ENCODE measurements around the gene APMAP. TPM values are rescaled to one million over a fixed set of nuclear protein-coding genes. Genes with fewer than 3 reads are reported as not detected.
A peak's percentile ranks its signal among the peaks of the same experiment; 100 is the strongest.

APMAP gene
- total RNA-seq, 1 donor from 2014 or later: 81.3 TPM

- H3K4me1 Mint-ChIP-seq (ENCODE audit: low read depth): no peaks in the 10 kb centered on the region
- no peak for TF ChIP-seq CTCF (IDR thresholded peaks at IDR 0.05; ENCODE audit: unreplicated experiment)
- H3K27ac Mint-ChIP-seq: no peak overlapping the region
- no peaks in the 10 kb centered on the region for H3K27me3 Mint-ChIP-seq
- DNase-seq (ENCODE audit: low spot score, unreplicated experiment): no peak
- H3K4me3 Mint-ChIP-seq (ENCODE audit: low read depth): no peak overlapping the region
- no peaks in the 10 kb centered on the region for H3K9me3 Mint-ChIP-seq (ENCODE audit: low read depth)
- H3K36me3 Mint-ChIP-seq (ENCODE audit: insufficient read depth): no peaks in the 10 kb centered on the region
These were observed 38.4 kb downstream of the APMAP start for GRCh38 chr20:24954151-24954550.

GRCh38 chr20:24953621-24954133 lies 38.9 kb downstream of the APMAP start:
- Mint-ChIP-seq H3K27me3 (no peaks in the 10 kb centered on the region), H3K4me3 (ENCODE audit: low read depth) (no peak overlapping the region), H3K36me3 (ENCODE audit: insufficient read depth) (no peaks in the 10 kb centered on the region), H3K4me1 (ENCODE audit: low read depth) (no peaks in the 10 kb centered on the region), H3K9me3 (ENCODE audit: low read depth) (no peaks in the 10 kb centered on the region), H3K27ac (no peak overlapping the region)
- no peak for DNase-seq (ENCODE audit: low spot score, unreplicated experiment)
- TF ChIP-seq CTCF (IDR thresholded peaks at IDR 0.05; ENCODE audit: unreplicated experiment): no peak

GRCh38 chr20:24953209-24953575 lies 39.4 kb downstream of the APMAP start:
- Mint-ChIP-seq H3K4me1 (ENCODE audit: low read depth) (no peaks in the 10 kb centered on the region), H3K4me3 (ENCODE audit: low read depth) (no peak overlapping the region), H3K36me3 (ENCODE audit: insufficient read depth) (no peaks in the 10 kb centered on the region), H3K27ac (no peak overlapping the region), H3K9me3 (ENCODE audit: low read depth) (no peaks in the 10 kb centered on the region), H3K27me3 (no peaks in the 10 kb centered on the region)
- no peak for TF ChIP-seq CTCF (IDR thresholded peaks at IDR 0.05; ENCODE audit: unreplicated experiment)
- no peak for DNase-seq (ENCODE audit: low spot score, unreplicated experiment)

GRCh38 chr20:24952376-24953208 lies 40.0 kb downstream of the APMAP start:
- no peak for TF ChIP-seq CTCF (IDR thresholded peaks at IDR 0.05; ENCODE audit: unreplicated experiment)
- no peak for DNase-seq (ENCODE audit: low spot score, unreplicated experiment)
- Mint-ChIP-seq H3K9me3 (ENCODE audit: low read depth) (peaks cover 5% of the 10 kb centered on the region), H3K4me1 (ENCODE audit: low read depth) (no peaks in the 10 kb centered on the region), H3K4me3 (ENCODE audit: low read depth) (no peak overlapping the region), H3K27ac (no peak overlapping the region), H3K36me3 (ENCODE audit: insufficient read depth) (no peaks in the 10 kb centered on the region), H3K27me3 (peaks cover 4% of the 10 kb centered on the region)

GRCh38 chr20:24951536-24952083 lies 40.9 kb downstream of the APMAP start:
- no peaks in the 10 kb centered on the region for H3K4me1 Mint-ChIP-seq (ENCODE audit: low read depth)
- H3K27me3 Mint-ChIP-seq: peaks cover 4% of the 10 kb centered on the region
- H3K9me3 Mint-ChIP-seq (ENCODE audit: low read depth): peaks cover 10% of the 10 kb centered on the region
- no peaks in the 10 kb centered on the region for H3K36me3 Mint-ChIP-seq (ENCODE audit: insufficient read depth)
- H3K27ac Mint-ChIP-seq: peak overlapping the region; percentile 14
- no peak overlapping the region for H3K4me3 Mint-ChIP-seq (ENCODE audit: low read depth)
- DNase-seq (ENCODE audit: low spot score, unreplicated experiment): no peak
- no peak for TF ChIP-seq CTCF (IDR thresholded peaks at IDR 0.05; ENCODE audit: unreplicated experiment)
